Endothelial cell of umbilical vein (primary cell): ENCODE measurements around the gene DACT2. TPM values are rescaled to one million over a fixed set of nuclear protein-coding genes. Genes with fewer than 3 reads are reported as not detected.

ENCODE experiments used
- BruUV-seq: library from RNA; stranded (reverse); fragments of 400-500 nt; replicated peaks from 2 replicates; lab custom pipeline; 2021; lab: Mats Ljungman, UMichigan
- CTCF ChIA-PET: fragments of 300-600, 350-600 bp; sonication (Branson Sonifier 250); formaldehyde crosslinking; loops from one replicate; lab custom pipeline; 2021; ENCODE audit warnings: antibody characterized with exemption, inconsistent platforms; lab: Charles Lee
- POLR2A ChIA-PET: fragments of 300-600, 350-600 bp; sonication (Branson Sonifier 250); formaldehyde crosslinking; loops from one replicate; lab custom pipeline; 2021; ENCODE audit warnings: antibody characterized with exemption, inconsistent platforms; lab: Charles Lee
- DNase-seq: peaks from one replicate; pipeline ENCODE4 v3.0.0-alpha.2; 2011; ENCODE audit warnings: low read depth, low spot score
- FAIRE-seq: peaks from 2 replicates; lab custom pipeline; 2011; peaks lifted over from hg19 to GRCh38; lab: Jason Lieb, UNC
- H2AFZ ChIP-seq: 2 replicates; pipeline ENCODE4 v1.6.0; 2012; ENCODE audit warnings: low read depth, low read length, control low read depth, inconsistent platforms
- H3K27ac ChIP-seq: 2 replicates; pipeline ENCODE4 v1.5.1; 2011; ENCODE audit warnings: low read depth, mild to moderate bottlenecking, control low read depth, low read length, moderate library complexity; ENCODE audit not compliant: insufficient read depth
- H3K27me3 ChIP-seq, 2 experiments: 2 replicates each; pipeline versions ENCODE4 v1.6.0 to v1.6.1; 2011; ENCODE audit warnings: low read length in 2 of 2, mixed read lengths in 1 of 2; ENCODE audit not compliant: control insufficient read depth in 2 of 2, insufficient read depth in 2 of 2
- H3K36me3 ChIP-seq, 2 experiments: 2 replicates in 1 of 2; 3 replicates in 1 of 2; pipeline ENCODE4 v1.5.1; 2011; ENCODE audit warnings: low read length in 2 of 2, mild to moderate bottlenecking in 1 of 2, moderate library complexity in 1 of 2; ENCODE audit not compliant: control insufficient read depth in 2 of 2, insufficient read depth in 2 of 2; ENCODE audit errors: extremely low read depth in 1 of 2
- H3K4me1 ChIP-seq: 3 replicates; pipeline ENCODE4 v1.5.1; 2011; ENCODE audit warnings: mild to moderate bottlenecking, low read length; ENCODE audit not compliant: control insufficient read depth, insufficient read depth; ENCODE audit errors: extremely low read depth
- H3K4me2 ChIP-seq: 2 replicates; pipeline ENCODE4 v1.6.1; 2011; ENCODE audit warnings: low read length, control low read depth, mixed read lengths; ENCODE audit not compliant: insufficient read depth
- H3K4me3 ChIP-seq, 3 experiments: fragments of 200-600 bp in 1 of 3; sonication (generic), shearing (Covaris generic) in 1 of 3; replicated peaks in 1 of 3; 2 replicates each; pipeline ENCODE4 v1.5.1; 2011 to 2016; ENCODE audit warnings: control low read depth in 3 of 3, low read length in 3 of 3, mild to moderate bottlenecking in 2 of 3, inconsistent platforms in 1 of 3, low read depth in 1 of 3, moderate library complexity in 1 of 3; ENCODE audit not compliant: insufficient read depth in 1 of 3
- H3K79me2 ChIP-seq: 2 replicates; pipeline ENCODE4 v1.6.0; 2012; ENCODE audit warnings: low read length, inconsistent platforms; ENCODE audit not compliant: control insufficient read depth, insufficient read depth
- H3K9ac ChIP-seq: replicated peaks from 2 replicates; pipeline ENCODE3; 2011; ENCODE audit warnings: low read length, control low read depth; ENCODE audit not compliant: insufficient read depth; ENCODE audit errors: extremely low read depth
- H3K9me1 ChIP-seq: replicated peaks from 3 replicates; pipeline ENCODE4 v1.6.0; 2011; ENCODE audit warnings: mild to moderate bottlenecking, low read length; ENCODE audit not compliant: control insufficient read depth, insufficient read depth; ENCODE audit errors: extremely low read depth
- H3K9me3 ChIP-seq: replicated peaks from 2 replicates; pipeline ENCODE4 v1.5.1; 2012; ENCODE audit warnings: low read length, inconsistent platforms; ENCODE audit not compliant: control insufficient read depth, insufficient read depth
- H4K20me1 ChIP-seq: replicated peaks from 2 replicates; pipeline ENCODE3; 2011; ENCODE audit warnings: mild to moderate bottlenecking, low read length; ENCODE audit not compliant: control insufficient read depth, insufficient read depth; ENCODE audit errors: extremely low read depth
- EZH2 ChIP-seq: IDR thresholded peaks from 2 replicates; pipeline ENCODE4 v1.6.1; 2012; ENCODE audit warnings: borderline replicate concordance, low read depth, mild to moderate bottlenecking, moderate library complexity, low read length, inconsistent platforms; ENCODE audit not compliant: severe bottlenecking
- GATA2 ChIP-seq: IDR thresholded peaks from 2 replicates; pipeline ENCODE4 v1.7.0; 2011; ENCODE audit warnings: low read depth, mild to moderate bottlenecking, moderate library complexity, mixed read lengths, low read length; ENCODE audit not compliant: insufficient read length, insufficient read depth
- JUN ChIP-seq: IDR thresholded peaks from 2 replicates; pipeline ENCODE4 v1.6.1; 2011; ENCODE audit warnings: borderline replicate concordance, low read depth; ENCODE audit not compliant: insufficient read length, insufficient read depth
- MYC ChIP-seq: IDR thresholded peaks from one replicate; pipeline ENCODE4 v1.6.1; 2011; ENCODE audit warnings: mild to moderate bottlenecking, low read depth, low read length
- POLR2AphosphoS5 ChIP-seq: IDR thresholded peaks from 2 replicates; pipeline ENCODE4 v1.6.1; 2012; ENCODE audit warnings: low read depth, mild to moderate bottlenecking, control low read depth, low read length, moderate library complexity; ENCODE audit not compliant: insufficient read depth
- dilution Hi-C: fragments of 300-500 bp; cut with MboI; formaldehyde crosslinking; loops from one replicate; pipeline ENCODE4 v1.15.0; 2019; ENCODE audit warnings: low sequenced_read_pairs; ENCODE audit not compliant: extremely low pct_ligation_motif_present
- intact Hi-C: fragments of 100-400 bp; cut with micrococcal nuclease; formaldehyde crosslinking; loops from one replicate; pipeline ENCODE4 v1.10.0; 2022
- polyA plus RNA-seq, 4 experiments: library from polyadenylated mRNA; depleted of rRNA in 3 of 4; stranded (reverse) in 3 of 4; unstranded in 1 of 4; fragments of >200 nt; gene quantifications; 2 replicates each; pipeline versions ENCODE4 v1.2.1 to v1.2.3, GENCODE V29; 2011 to 2012; ENCODE audit warnings: missing spikeins in 1 of 4
- total RNA-seq: library from RNA; stranded (reverse); gene quantifications from 2 replicates; pipeline ENCODE4 v1.2.3, GENCODE V29; 2021
- TF ChIP-seq, protein P1 (sequence below), 2 donors: IDR thresholded peaks; 1 replicate in 1 of 2; 2 replicates in 1 of 2; pipeline ENCODE4 v1.5.1; 2011; ENCODE audit warnings: low read length in 2 of 2, mild to moderate bottlenecking in 2 of 2, moderate library complexity in 2 of 2, control low read depth in 1 of 2, inconsistent platforms in 1 of 2, low read depth in 1 of 2; ENCODE audit not compliant: insufficient read depth in 1 of 2; ENCODE audit errors: extremely low read depth in 1 of 2
- TF ChIP-seq, protein P2 (sequence below): IDR thresholded peaks from 2 replicates; pipeline ENCODE4 v1.6.1; 2011; ENCODE audit not compliant: insufficient read depth, insufficient read length

Gene DACT2
- total and polyA plus RNA-seq, 2 donors (not counting 3 experiments of a cell fraction or from before 2014, with no cell fraction given): not detected

- H3K9ac ChIP-seq: no peak overlapping the region
- BruUV-seq: no TSS peak
- intact Hi-C loops: no loop called here
- no peaks in the 10 kb centered on the region for H3K27me3 ChIP-seq
- H3K9me3 ChIP-seq: no peaks in the 10 kb centered on the region
- FAIRE-seq (no peak), DNase-seq (no peak)
- ChIA-PET CTCF (no interaction called here), POLR2A (no interaction called here)
- H3K4me2 ChIP-seq: no peak overlapping the region
- H3K9me1 ChIP-seq: no peaks in the 10 kb centered on the region
- H3K4me1 ChIP-seq: peaks cover 8% of the 10 kb centered on the region
- no peak overlapping the region for H3K4me3 ChIP-seq
- no peaks in the 10 kb centered on the region for H3K79me2 ChIP-seq
- no peaks in the 10 kb centered on the region for H3K36me3 ChIP-seq
- no peak overlapping the region for H2AFZ ChIP-seq
- dilution Hi-C loops: no loop called here
- no peak for TF ChIP-seq MYC
- TF ChIP-seq, protein P1, sequence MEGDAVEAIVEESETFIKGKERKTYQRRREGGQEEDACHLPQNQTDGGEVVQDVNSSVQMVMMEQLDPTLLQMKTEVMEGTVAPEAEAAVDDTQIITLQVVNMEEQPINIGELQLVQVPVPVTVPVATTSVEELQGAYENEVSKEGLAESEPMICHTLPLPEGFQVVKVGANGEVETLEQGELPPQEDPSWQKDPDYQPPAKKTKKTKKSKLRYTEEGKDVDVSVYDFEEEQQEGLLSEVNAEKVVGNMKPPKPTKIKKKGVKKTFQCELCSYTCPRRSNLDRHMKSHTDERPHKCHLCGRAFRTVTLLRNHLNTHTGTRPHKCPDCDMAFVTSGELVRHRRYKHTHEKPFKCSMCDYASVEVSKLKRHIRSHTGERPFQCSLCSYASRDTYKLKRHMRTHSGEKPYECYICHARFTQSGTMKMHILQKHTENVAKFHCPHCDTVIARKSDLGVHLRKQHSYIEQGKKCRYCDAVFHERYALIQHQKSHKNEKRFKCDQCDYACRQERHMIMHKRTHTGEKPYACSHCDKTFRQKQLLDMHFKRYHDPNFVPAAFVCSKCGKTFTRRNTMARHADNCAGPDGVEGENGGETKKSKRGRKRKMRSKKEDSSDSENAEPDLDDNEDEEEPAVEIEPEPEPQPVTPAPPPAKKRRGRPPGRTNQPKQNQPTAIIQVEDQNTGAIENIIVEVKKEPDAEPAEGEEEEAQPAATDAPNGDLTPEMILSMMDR (IDR thresholded peaks at IDR 0.05; ENCODE audit: extremely low read depth in 1 of 2, insufficient read depth in 1 of 2, low read depth in 1 of 2, low read length in 2 of 2): no peak
- TF ChIP-seq, protein P2, sequence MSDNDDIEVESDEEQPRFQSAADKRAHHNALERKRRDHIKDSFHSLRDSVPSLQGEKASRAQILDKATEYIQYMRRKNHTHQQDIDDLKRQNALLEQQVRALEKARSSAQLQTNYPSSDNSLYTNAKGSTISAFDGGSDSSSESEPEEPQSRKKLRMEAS: no peak
- TF ChIP-seq EZH2: no peak
- TF ChIP-seq GATA2: no peak
- TF ChIP-seq POLR2AphosphoS5: no peak
- no peak for TF ChIP-seq JUN
- no peaks in the 10 kb centered on the region for H4K20me1 ChIP-seq
- no peak overlapping the region for H3K27ac ChIP-seq
These were observed 11.5 kb upstream of the DACT2 start for GRCh38 chr6:168331058-168331457.
